Progenitor cell of endocrine pancreas (in vitro differentiated cells): Measurements from ENCODE around the gene TTLL4. TPM values are rescaled to one million over a fixed set of nuclear protein-coding genes. Genes with fewer than 3 reads are reported as not detected.

Experiments
- DNase-seq: peaks from one replicate; pipeline ENCODE4 v3.0.0; 2021; ENCODE audit warnings: low spot score; ENCODE audit not compliant: unreplicated experiment
- H3K27ac Mint-ChIP-seq: 2 replicates; pipeline ENCODE4 v1.8.0; 2021; ENCODE audit warnings: mild to moderate bottlenecking, moderate library complexity, mixed read lengths
- H3K27me3 Mint-ChIP-seq: 2 replicates; pipeline ENCODE4 v1.8.0; 2021; ENCODE audit warnings: mixed read lengths
- H3K36me3 Mint-ChIP-seq: 2 replicates; pipeline ENCODE4 v1.8.0; 2022; ENCODE audit warnings: mixed read lengths; ENCODE audit not compliant: insufficient read depth
- H3K4me1 Mint-ChIP-seq: 2 replicates; pipeline ENCODE4 v1.8.0; 2021; ENCODE audit warnings: low read depth, mixed read lengths
- H3K4me3 Mint-ChIP-seq: 2 replicates; pipeline ENCODE4 v1.8.0; 2021; ENCODE audit warnings: low read depth, mild to moderate bottlenecking, moderate library complexity, mixed read lengths
- H3K9me3 Mint-ChIP-seq: 2 replicates; pipeline ENCODE4 v1.8.0; 2021; ENCODE audit warnings: low read depth, mixed read lengths
- CTCF ChIP-seq: fragments of 200-600 bp; sonication (generic); IDR thresholded peaks from one replicate; pipeline ENCODE4 v1.5.0; 2021; ENCODE audit warnings: antibody characterized with exemption, mild to moderate bottlenecking; ENCODE audit not compliant: unreplicated experiment
- total RNA-seq: library from RNA; stranded (reverse); gene quantifications from 2 replicates; pipeline ENCODE4 v1.2.1, GENCODE V29; 2021

TTLL4 gene
- total RNA-seq, 1 donor from 2014 or later, result 93.4 TPM

- TF ChIP-seq CTCF, result no peak
- Mint-ChIP-seq H3K4me1 (peaks cover 34% of the 10 kb centered on the region), H3K27me3 (no peaks in the 10 kb centered on the region), H3K4me3 (peak overlapping the region; percentile 80), H3K9me3 (peaks cover 8% of the 10 kb centered on the region), H3K36me3 (peaks cover 11% of the 10 kb centered on the region), H3K27ac (peak overlapping the region; percentile 96)
- DNase-seq, result no peak
Observed at GRCh38 chr2:218780851-218781690, 70.4 kb downstream of the TTLL4 start.

DNA sequence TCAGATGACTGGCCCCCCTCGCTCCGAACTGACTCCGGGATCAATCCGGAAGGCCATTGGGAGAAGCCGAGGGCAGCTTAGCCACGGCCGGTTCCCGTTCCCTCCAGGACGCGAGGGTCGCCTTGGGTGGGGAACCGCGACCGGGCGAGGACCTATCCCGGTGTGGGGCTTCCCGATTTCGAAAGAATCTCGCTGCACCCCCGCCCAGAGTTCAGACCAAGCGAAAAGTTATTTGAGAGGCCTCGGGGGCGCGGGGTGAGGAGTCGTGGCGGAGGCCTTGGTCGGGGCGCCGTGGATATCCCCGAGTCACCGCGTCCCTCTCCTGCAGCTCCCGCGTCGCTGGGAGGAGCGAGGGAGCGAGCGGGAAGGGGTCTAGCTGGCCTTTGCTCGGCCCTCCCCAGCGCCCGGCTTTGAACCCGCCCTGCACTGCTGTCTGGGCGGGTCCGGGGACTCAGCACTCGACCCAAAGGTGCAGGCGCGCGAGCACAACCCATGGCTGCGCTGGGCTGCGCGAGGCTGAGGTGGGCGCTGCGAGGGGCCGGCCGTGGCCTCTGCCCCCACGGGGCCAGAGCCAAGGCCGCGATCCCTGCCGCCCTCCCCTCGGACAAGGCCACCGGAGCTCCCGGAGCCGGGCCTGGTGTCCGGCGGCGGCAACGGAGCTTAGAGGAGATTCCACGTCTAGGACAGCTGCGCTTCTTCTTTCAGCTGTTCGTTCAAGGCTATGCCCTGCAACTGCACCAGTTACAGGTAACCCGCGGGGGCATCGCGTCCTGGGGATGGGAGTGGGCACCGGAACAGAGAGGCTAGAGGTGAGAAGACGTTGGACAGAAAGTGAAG, 71.3 kb downstream of the TTLL4 start, which contains the start of gene CYP27A1:
Gene CYP27A1 (plus strand): TSS at position 457 of the 837 bp plus-strand sequence. CDS start 36 bp downstream, at position 493.
- TF ChIP-seq CTCF, result no peak
- H3K27me3 Mint-ChIP-seq, result no peaks in the 10 kb centered on the region
- peak within 1 kb of the TSS; percentile 80 for H3K4me3 Mint-ChIP-seq
- H3K9me3 Mint-ChIP-seq, result peaks cover 6% of the 10 kb centered on the region
- peaks cover 8% of the 10 kb centered on the region for H3K36me3 Mint-ChIP-seq
- H3K27ac Mint-ChIP-seq, result peak within 1 kb of the TSS; percentile 96
- peaks cover 34% of the 10 kb centered on the region for H3K4me1 Mint-ChIP-seq
- peak; percentile 25 for DNase-seq

- Mint-ChIP-seq H3K27ac (peak overlapping the region; percentile 69), H3K36me3 (peaks cover 3% of the 10 kb centered on the region), H3K9me3 (peaks cover under 1% of the 10 kb centered on the region), H3K27me3 (no peaks in the 10 kb centered on the region), H3K4me3 (peak overlapping the region; percentile 80), H3K4me1 (peaks cover 34% of the 10 kb centered on the region)
- TF ChIP-seq CTCF, result no peak
- no peak for DNase-seq
Observed at GRCh38 chr2:218782528-218782844, 71.9 kb downstream of the TTLL4 start.

DNA sequence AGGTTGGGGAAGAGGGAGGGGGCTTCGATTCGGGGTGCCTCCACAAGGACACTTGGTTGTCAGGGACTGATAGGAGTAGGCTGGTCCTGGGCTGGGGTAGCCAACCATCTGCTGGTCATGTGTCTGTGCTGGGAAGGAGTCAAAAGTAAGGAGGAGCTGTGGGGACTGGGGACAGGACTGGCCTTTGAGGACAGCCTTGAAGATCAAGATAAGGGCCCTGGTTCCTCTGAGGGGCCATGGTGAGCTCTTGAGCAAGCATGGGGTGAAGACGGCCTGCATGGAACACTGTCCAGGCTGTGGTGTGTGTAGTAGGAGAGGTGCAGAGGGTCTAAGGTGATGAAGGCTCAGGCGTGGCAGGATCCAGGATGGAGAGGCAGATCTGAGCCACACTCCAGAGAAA, 73.1 kb downstream of the TTLL4 start:
- H3K27ac Mint-ChIP-seq, result peak overlapping the region; percentile 8
- H3K4me3 Mint-ChIP-seq, result peak overlapping the region; percentile 46
- no peaks in the 10 kb centered on the region for H3K36me3 Mint-ChIP-seq
- no peaks in the 10 kb centered on the region for H3K27me3 Mint-ChIP-seq
- H3K9me3 Mint-ChIP-seq, result no peaks in the 10 kb centered on the region
- TF ChIP-seq CTCF, result no peak
- peaks cover 34% of the 10 kb centered on the region for H3K4me1 Mint-ChIP-seq
- no peak for DNase-seq

DNA sequence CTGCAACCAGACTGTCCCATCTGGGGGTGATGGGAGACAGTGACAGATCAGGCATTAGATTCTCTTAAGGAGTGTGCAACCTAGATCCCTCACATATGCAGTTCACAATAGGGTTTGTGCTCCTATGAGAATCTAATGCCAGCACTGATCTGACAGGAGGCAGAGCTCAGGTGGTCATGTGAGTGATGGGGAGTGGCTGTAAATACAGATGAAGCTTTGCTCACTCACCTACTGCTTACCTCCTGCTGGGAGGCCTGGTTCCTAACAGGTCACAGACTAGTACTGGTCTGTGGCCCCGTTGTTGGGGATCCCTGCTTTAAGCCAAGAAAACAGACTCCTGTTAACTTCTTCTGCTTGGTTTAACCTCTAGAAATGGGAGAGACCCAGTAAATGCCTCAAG, 74.5 kb downstream of the TTLL4 start:
- Mint-ChIP-seq H3K27me3 (no peaks in the 10 kb centered on the region), H3K4me1 (peaks cover 27% of the 10 kb centered on the region), H3K27ac (no peak overlapping the region), H3K4me3 (no peak overlapping the region), H3K36me3 (peaks cover 2% of the 10 kb centered on the region), H3K9me3 (no peaks in the 10 kb centered on the region)
- TF ChIP-seq CTCF, result no peak
- no peak for DNase-seq
